Uterus (tissue), 4 donors: ENCODE results near the gene CLEC11A. TPM values are rescaled to one million over a fixed set of nuclear protein-coding genes. Genes with fewer than 3 reads are reported as not detected.

Experiments used
- DNase-seq, 2 donors: peaks; one replicate each; pipeline ENCODE4 v3.0.0-alpha.2; 2019 to 2020
- H3K27ac ChIP-seq, 2 donors: fragments of 200-600 bp; sonication (generic); 1 replicate in 1 of 2; 2 replicates in 1 of 2; pipeline ENCODE4 v1.5.1; 2016 to 2018
- H3K27me3 ChIP-seq, 2 donors: fragments of 200-600 bp; sonication (generic); one replicate each; pipeline ENCODE4 v1.5.1; 2018 to 2019; ENCODE audit warnings: control low read depth in 1 of 2
- H3K36me3 ChIP-seq, 2 donors: fragments of 200-600 bp; sonication (generic); one replicate each; pipeline ENCODE4 v1.5.1; 2019; ENCODE audit warnings: control low read depth in 1 of 2
- H3K4me1 ChIP-seq, 2 donors: fragments of 200-600 bp; sonication (generic); one replicate each; pipeline ENCODE4 v1.5.1; 2018 to 2019; ENCODE audit warnings: control low read depth in 1 of 2
- H3K4me3 ChIP-seq, 2 donors: fragments of 200-600 bp; sonication (generic); 1 replicate in 1 of 2; 2 replicates in 1 of 2; pipeline ENCODE4 v1.5.1; 2018 to 2019; ENCODE audit warnings: mild to moderate bottlenecking in 1 of 2
- H3K9me3 ChIP-seq, 2 donors: fragments of 200-600 bp; sonication (generic); one replicate each; pipeline ENCODE4 v1.5.1; 2019; ENCODE audit warnings: control low read depth in 1 of 2
- POLR2A ChIP-seq, 2 donors: fragments of 450-650 bp; IDR thresholded peaks; one replicate each; pipeline ENCODE4 v1.6.1; 2016; ENCODE audit warnings: antibody characterized with exemption in 2 of 2, mild to moderate bottlenecking in 1 of 2, moderate library complexity in 1 of 2
- intact Hi-C: fragments of 100-400 bp; cut with DNase I; formaldehyde crosslinking; loops from one replicate; pipeline ENCODE4 v1.15.1; 2023; ENCODE audit warnings: low total_unique reads
- total RNA-seq, 4 donors: library from RNA; depleted of rRNA in 3 of 4; stranded (reverse); fragments of >200 nt in 3 of 4; gene quantifications; one replicate each; pipeline versions ENCODE4 v1.1.0 to v1.2.4, GENCODE V29; 2014 to 2023
- TF ChIP-seq, protein P1 (sequence below), 4 experiments: fragments of 200-600 bp in 2 of 4; fragments of 450-650 bp in 2 of 4; sonication (generic) in 2 of 4; IDR thresholded peaks; one replicate each; pipeline ENCODE4 v1.5.1; 2016 to 2019; ENCODE audit warnings: antibody characterized with exemption in 4 of 4, mild to moderate bottlenecking in 2 of 4, moderate library complexity in 1 of 4
- donor health status: DM: yes; HTN: yes; CAD: no.

CLEC11A gene
- total RNA-seq, 4 donors from 2014 or later, result 1.5 to 105 (median 10.9) TPM

DNA sequence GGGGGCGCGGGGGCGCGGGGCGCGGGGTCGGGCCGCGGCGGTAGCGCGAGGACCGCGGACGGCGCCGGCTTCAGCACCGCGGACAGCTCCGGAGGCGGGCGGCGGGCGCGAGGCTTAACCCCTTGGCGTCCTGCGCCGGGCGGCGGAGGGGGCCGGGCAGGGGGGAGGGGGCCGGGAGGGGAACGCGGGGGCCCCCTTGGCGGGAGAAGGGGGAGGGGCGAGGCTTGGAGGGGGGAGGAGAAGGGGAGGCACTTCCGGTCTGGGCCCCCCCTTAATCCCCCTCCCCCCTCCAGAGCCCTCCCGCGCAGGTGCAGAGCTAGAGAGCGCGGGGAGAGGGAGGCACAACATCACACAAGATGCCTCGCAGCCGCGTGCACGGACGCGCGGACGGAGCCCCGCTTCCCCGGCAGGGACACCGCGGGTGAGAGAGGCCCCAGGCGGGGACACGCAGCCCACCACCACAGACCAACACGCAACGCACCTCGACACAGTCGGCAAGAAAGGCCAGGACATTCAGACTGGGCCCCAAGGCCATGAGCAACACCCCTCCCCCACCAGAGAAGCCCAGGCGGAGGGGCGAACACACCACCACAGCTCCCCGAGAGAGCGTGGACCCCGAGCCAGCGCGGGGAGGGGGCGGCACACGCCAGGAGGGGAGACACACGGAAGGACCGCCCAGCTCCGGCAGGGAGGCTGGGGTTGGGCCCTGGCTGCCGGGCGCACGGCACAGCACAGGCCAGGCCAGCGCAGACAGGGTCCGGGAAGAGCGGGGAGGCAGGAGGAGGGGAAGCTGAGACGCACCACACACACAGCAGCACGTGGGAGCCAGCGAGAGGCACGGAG, 27.7 kb upstream of the CLEC11A start:
- Histone ChIP-seq H3K4me1 (no peaks in the 10 kb centered on the region), H3K36me3 (no peaks in the 10 kb centered on the region), H3K27ac (no peak overlapping the region), H3K27me3 (peaks cover 3 to 21% of the 10 kb centered on the region in 2 donors), H3K4me3 (no peak overlapping the region), H3K9me3 (no peaks in the 10 kb centered on the region)
- no peak for DNase-seq
- TF ChIP-seq, protein P1, sequence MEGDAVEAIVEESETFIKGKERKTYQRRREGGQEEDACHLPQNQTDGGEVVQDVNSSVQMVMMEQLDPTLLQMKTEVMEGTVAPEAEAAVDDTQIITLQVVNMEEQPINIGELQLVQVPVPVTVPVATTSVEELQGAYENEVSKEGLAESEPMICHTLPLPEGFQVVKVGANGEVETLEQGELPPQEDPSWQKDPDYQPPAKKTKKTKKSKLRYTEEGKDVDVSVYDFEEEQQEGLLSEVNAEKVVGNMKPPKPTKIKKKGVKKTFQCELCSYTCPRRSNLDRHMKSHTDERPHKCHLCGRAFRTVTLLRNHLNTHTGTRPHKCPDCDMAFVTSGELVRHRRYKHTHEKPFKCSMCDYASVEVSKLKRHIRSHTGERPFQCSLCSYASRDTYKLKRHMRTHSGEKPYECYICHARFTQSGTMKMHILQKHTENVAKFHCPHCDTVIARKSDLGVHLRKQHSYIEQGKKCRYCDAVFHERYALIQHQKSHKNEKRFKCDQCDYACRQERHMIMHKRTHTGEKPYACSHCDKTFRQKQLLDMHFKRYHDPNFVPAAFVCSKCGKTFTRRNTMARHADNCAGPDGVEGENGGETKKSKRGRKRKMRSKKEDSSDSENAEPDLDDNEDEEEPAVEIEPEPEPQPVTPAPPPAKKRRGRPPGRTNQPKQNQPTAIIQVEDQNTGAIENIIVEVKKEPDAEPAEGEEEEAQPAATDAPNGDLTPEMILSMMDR (IDR thresholded peaks at IDR 0.05), result no peak
- TF ChIP-seq POLR2A (IDR thresholded peaks at IDR 0.05), result no peak
- intact Hi-C loops, result no loop called here

DNA sequence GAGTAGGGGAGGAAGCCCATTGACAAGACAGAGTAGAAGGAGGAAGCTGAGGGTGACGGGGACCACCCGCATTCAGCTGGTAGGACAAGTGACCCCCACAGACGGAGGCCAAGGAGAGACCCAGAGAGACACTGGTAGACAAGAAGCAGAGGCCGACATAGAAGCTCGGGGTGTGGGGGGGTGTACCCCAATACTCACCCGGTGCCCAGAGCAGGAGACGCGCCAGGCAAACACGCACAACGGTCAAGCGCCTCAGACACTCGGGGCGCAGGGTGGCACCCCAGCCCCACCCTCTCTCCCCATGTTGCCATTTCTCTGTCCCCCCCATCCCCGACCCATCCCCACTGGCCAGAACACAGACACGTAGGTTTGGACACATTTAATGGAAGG, 27.1 kb upstream of the CLEC11A start:
- no peaks in the 10 kb centered on the region for H3K36me3 ChIP-seq
- H3K9me3 ChIP-seq, result no peaks in the 10 kb centered on the region
- no peak overlapping the region for H3K27ac ChIP-seq
- TF ChIP-seq, protein P1 (IDR thresholded peaks at IDR 0.05), result no peak
- no peak for TF ChIP-seq POLR2A (IDR thresholded peaks at IDR 0.05)
- H3K27me3 ChIP-seq, result peaks cover 3 to 21% of the 10 kb centered on the region in 2 donors
- DNase-seq, result no peak
- no peak overlapping the region for H3K4me3 ChIP-seq
- intact Hi-C loops, result no loop called here
- H3K4me1 ChIP-seq, result no peaks in the 10 kb centered on the region

DNA sequence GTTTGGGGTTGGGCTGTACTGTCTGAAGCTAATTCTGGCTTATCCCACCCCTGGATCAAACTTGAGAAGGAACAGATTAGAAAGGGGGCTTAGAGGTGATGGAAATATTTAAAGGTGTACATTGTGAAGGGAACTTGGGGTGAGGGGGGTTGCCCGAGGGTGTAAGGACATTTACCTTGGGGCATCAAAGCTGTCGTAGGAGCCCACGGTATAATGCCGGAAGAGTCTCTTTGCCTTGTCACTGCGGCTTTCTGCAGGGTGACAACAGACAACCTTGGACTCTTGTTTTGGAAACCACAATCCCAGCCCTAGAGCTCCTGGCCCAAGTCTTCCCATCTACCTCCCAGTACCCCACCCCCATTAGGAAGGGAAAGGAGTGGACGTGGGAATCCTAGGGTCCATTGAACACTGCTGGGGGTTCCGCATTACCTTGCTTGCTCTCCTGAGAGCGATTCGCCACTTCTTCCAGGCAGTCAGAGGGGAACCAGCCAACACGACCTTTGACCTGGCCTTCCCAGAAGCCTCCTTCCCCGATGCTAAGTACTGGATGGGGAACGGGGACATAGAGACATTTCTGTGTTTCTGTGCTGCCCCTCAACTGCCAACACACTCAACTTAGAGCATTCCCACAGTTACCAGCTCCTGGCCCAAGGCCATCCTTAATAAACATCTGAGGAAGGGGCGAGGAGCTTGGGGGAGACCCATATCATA, 25.6 kb upstream of the CLEC11A start:
- Histone ChIP-seq H3K27me3 (peaks cover 3 to 21% of the 10 kb centered on the region in 2 donors), H3K9me3 (no peaks in the 10 kb centered on the region), H3K27ac (no peak overlapping the region), H3K4me3 (no peak overlapping the region), H3K4me1 (no peaks in the 10 kb centered on the region), H3K36me3 (no peaks in the 10 kb centered on the region)
- intact Hi-C loops, result no loop called here
- no peak for DNase-seq
- TF ChIP-seq, protein P1 (IDR thresholded peaks at IDR 0.05), result no peak
- no peak for TF ChIP-seq POLR2A (IDR thresholded peaks at IDR 0.05)

DNA sequence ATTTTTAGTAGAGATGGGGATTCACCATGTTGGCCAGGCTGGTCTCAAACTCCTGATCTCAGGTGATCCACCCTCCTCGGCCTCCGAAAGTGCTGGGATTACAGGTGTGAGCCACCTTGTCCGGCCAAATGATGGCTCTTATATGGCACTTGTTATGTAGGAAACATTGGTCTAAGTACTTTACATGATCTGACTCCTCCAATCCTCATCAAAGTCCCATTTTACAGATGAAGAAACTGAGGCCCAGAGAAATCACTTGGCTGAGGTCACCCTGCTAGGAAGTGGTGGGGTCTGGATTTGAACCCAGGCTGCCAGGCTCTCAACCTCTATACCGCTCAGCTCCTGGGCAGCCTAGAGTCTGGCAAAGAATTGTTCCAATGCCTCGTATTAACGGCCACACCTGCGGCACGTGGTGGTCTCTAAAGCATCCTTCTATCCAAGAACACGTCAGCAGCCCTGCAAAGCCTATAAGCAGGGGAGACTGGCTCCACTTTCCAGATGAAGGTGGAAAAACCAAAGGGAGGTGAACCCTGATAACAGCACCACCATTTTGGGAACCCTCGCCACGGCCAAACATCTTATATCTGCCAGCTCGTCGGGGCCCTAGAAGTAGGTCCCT, 21.7 kb upstream of the CLEC11A start:
- intact Hi-C loops, result no loop called here
- no peak for TF ChIP-seq POLR2A (IDR thresholded peaks at IDR 0.05)
- TF ChIP-seq, protein P1 (IDR thresholded peaks at IDR 0.05), result no peak
- no peaks in the 10 kb centered on the region for H3K9me3 ChIP-seq
- H3K27me3 ChIP-seq, result no peaks in the 10 kb centered on the region
- no peaks in the 10 kb centered on the region for H3K4me1 ChIP-seq
- no peak overlapping the region for H3K4me3 ChIP-seq
- no peak for DNase-seq
- no peaks in the 10 kb centered on the region for H3K36me3 ChIP-seq
- H3K27ac ChIP-seq, result no peak overlapping the region
